K562 (cell line): ENCODE results near the gene ICAM1. TPM values are rescaled to one million over a fixed set of nuclear protein-coding genes. Genes with fewer than 3 reads are reported as not detected.
A peak's percentile ranks its signal among the peaks of the same experiment; 100 is the strongest.

ENCODE experiments used
- BCOR ChIP-seq: fragments of 450-650 bp; IDR thresholded peaks from 2 replicates; pipeline ENCODE4 v1.6.1; 2016
- CAMTA2 ChIP-seq: fragments of 250-450 bp; sonication (Bioruptor Pico); conservative IDR thresholded peaks from 2 replicates; pipeline ENCODE4 v1.5.1; 2022
- CHD1 ChIP-seq: fragments of 200-600 bp; sonication (generic); IDR thresholded peaks from one replicate; pipeline ENCODE4 v1.6.1; 2012; ENCODE audit warnings: mild to moderate bottlenecking, moderate library complexity, low read length, inconsistent platforms
- CREB3L1 ChIP-seq: fragments of 450-650 bp; IDR thresholded peaks from 2 replicates; pipeline ENCODE4 v1.6.1; 2014; ENCODE audit warnings: low read depth, mild to moderate bottlenecking, moderate library complexity, borderline replicate concordance
- DMBX1 ChIP-seq: fragments of 250-450 bp; sonication (Bioruptor Pico); IDR thresholded peaks from 2 replicates; pipeline ENCODE4 v1.8.0; 2022; ENCODE audit warnings: inconsistent platforms, mild to moderate bottlenecking, moderate library complexity, borderline replicate concordance
- E4F1 ChIP-seq: fragments of 250-450 bp; sonication (Bioruptor Pico); IDR thresholded peaks from 2 replicates; pipeline ENCODE4 v1.5.0; 2021; ENCODE audit warnings: mild to moderate bottlenecking, borderline replicate concordance
- ERF ChIP-seq: fragments of 450-650 bp; formaldehyde crosslinking; IDR thresholded peaks from 2 replicates; pipeline ENCODE4 v1.4.0; 2020; ENCODE audit warnings: mild to moderate bottlenecking, mixed read lengths
- FUS ChIP-seq: fragments of 200-400 bp; formaldehyde crosslinking; optimal IDR thresholded peaks from 2 replicates; pipeline ENCODE3; 2017; ENCODE audit warnings: low read depth, low read length
- MAFK ChIP-seq: IDR thresholded peaks from 2 replicates; pipeline ENCODE4 v1.6.1; 2011; ENCODE audit warnings: low read length, improper control_type of control experiment
- MTA1 ChIP-seq: fragments of 450-650 bp; IDR thresholded peaks from 2 replicates; pipeline ENCODE4 v1.6.1; 2017; ENCODE audit warnings: borderline replicate concordance
- MTA2 ChIP-seq: fragments of 450-650 bp; IDR thresholded peaks from 2 replicates; pipeline ENCODE4 v1.6.1; 2016; ENCODE audit warnings: low read depth
- PHF8 ChIP-seq: fragments of 200-600 bp; sonication (generic); IDR thresholded peaks from 2 replicates; pipeline ENCODE4 v1.6.1; 2012; ENCODE audit warnings: mixed run types, mild to moderate bottlenecking, inconsistent platforms, low read length, moderate library complexity, borderline replicate concordance
- TRIM24 ChIP-seq, 2 experiments: fragments of 450-650 bp; IDR thresholded peaks; 2 replicates each; pipeline ENCODE4 v1.6.1; 2016
- ZBTB11 ChIP-seq, 3 experiments: fragments of 200-800 bp in 1 of 3; fragments of 250-450 bp in 1 of 3; fragments of 450-650 bp in 1 of 3; sonication (Bioruptor Pico) in 1 of 3; sonication (Bioruptor generic) in 1 of 3; formaldehyde crosslinking in 1 of 3; IDR thresholded peaks; 2 replicates each; pipeline versions ENCODE4 v1.6.1 to v1.8.0; 2016 to 2022; ENCODE audit warnings: mild to moderate bottlenecking in 2 of 3, missing genetic modification characterization in 2 of 3, missing compliant biosample characterization in 1 of 3, moderate library complexity in 1 of 3
- polyA plus RNA-seq, 8 experiments: library from polyadenylated mRNA; depleted of rRNA in 4 of 8; stranded (reverse) in 5 of 8; unstranded in 3 of 8; fragments of >200 nt; fragmentation: Nextera tagmentation in 2 of 8; fragmentation: Illumina TruSeq in 1 of 8; extraction: Ambion mirVana in 2 of 8; extraction: Trizol in 1 of 8; gene quantifications; 2 replicates each; pipeline versions ENCODE4 v1.2.1 to v1.2.3, GENCODE V29; 2011 to 2014; ENCODE audit warnings: inconsistent platforms in 1 of 8, missing spikeins in 1 of 8
- total RNA-seq, 7 experiments: library from RNA; depleted of rRNA in 6 of 7; stranded (reverse); fragments of >200 nt in 6 of 7; fragmentation: Illumina TruSeq in 2 of 7; extraction: Trizol in 2 of 7; gene quantifications; 2 replicates each; pipeline versions ENCODE4 v1.2.1 to v1.2.3, GENCODE V29; 2011 to 2021; ENCODE audit warnings: low replicate concordance in 1 of 7

ICAM1 gene
- total and polyA plus RNA-seq, 9 of the 15 experiments (the other 6 are each of a cell fraction or from before 2014, with no cell fraction given), result 2.3 to 24.4 (median 13.4) TPM

- TF ChIP-seq E4F1 (CRISPR knock-in tag) (no peak), TRIM24 (IDR thresholded peaks at IDR 0.05) (peak; percentile 8 to 18; a peak in 1 of 4 replicates), BCOR (peak; percentile 56; the same call in 1 of the 2 replicates), PHF8 (peak; percentile 64; the same call in 1 of the 2 replicates), FUS (no peak), CAMTA2 (CRISPR knock-in tag) (0 out of 2 replicates have a peak, but pooled peaks have one; percentile 61), CREB3L1 (no peak), ERF (CRISPR knock-in tag) (peak; percentile 74; the same call in 1 of the 2 replicates), MTA1 (no peak), CHD1 (no peak), ZBTB11 (CRISPR knock-in tag; IDR thresholded peaks at IDR 0.05) (peak in 1 of 3 experiments; percentile 78; a peak in 2 of 6 replicates), MAFK (no peak), MTA2 (no peak), DMBX1 (CRISPR knock-in tag) (no peak; the same call in 1 of the 2 replicates)
Measured at GRCh38 chr19:10286803-10287737, 16.1 kb downstream of the ICAM1 start, which contains the start of gene ICAM4 (continued).
